ENCODE data around the gene CX3CR1.

The CX3CR1 gene

GRCh38 chr3:39262846-39263245, 17.0 kb downstream of the CX3CR1 start:
- H3K36me3 ChIP-seq (ENCODE audit: insufficient read depth, low read length), result no peaks in the 10 kb centered on the region
- H3K27ac ChIP-seq (ENCODE audit: low read depth, low read length), result no peak overlapping the region
- H3K9ac ChIP-seq (ENCODE audit: low read length), result no peak overlapping the region
- H3K27me3 ChIP-seq (ENCODE audit: control insufficient read depth in 1 of 2, insufficient read depth in 2 of 2, low read length in 2 of 2), result no peaks in the 10 kb centered on the region
- H3K9me3 ChIP-seq (ENCODE audit: low read length), result no peaks in the 10 kb centered on the region
- H3K4me1 ChIP-seq (ENCODE audit: insufficient read depth, low read length), result no peaks in the 10 kb centered on the region
- no peak overlapping the region for H3K4me3 ChIP-seq (ENCODE audit: low read depth in 1 of 2, low read length in 2 of 2)

- H3K27ac ChIP-seq (ENCODE audit: low read depth, low read length), result no peak overlapping the region
- H3K4me1 ChIP-seq (ENCODE audit: insufficient read depth, low read length), result no peaks in the 10 kb centered on the region
- no peaks in the 10 kb centered on the region for H3K9me3 ChIP-seq (ENCODE audit: low read length)
- no peaks in the 10 kb centered on the region for H3K36me3 ChIP-seq (ENCODE audit: insufficient read depth, low read length)
- no peak overlapping the region for H3K9ac ChIP-seq (ENCODE audit: low read length)
- no peak overlapping the region for H3K4me3 ChIP-seq (ENCODE audit: low read depth in 1 of 2, low read length in 2 of 2)
- no peaks in the 10 kb centered on the region for H3K27me3 ChIP-seq (ENCODE audit: control insufficient read depth in 1 of 2, insufficient read depth in 2 of 2, low read length in 2 of 2)
These were observed 18.1 kb downstream of the CX3CR1 start for GRCh38 chr3:39261726-39262125.

GRCh38 chr3:39260957-39261356, 18.9 kb downstream of the CX3CR1 start:
- H3K4me3 ChIP-seq (ENCODE audit: low read depth in 1 of 2, low read length in 2 of 2), result no peak overlapping the region
- H3K9me3 ChIP-seq (ENCODE audit: low read length), result no peaks in the 10 kb centered on the region
- H3K4me1 ChIP-seq (ENCODE audit: insufficient read depth, low read length), result no peaks in the 10 kb centered on the region
- no peak overlapping the region for H3K9ac ChIP-seq (ENCODE audit: low read length)
- no peak overlapping the region for H3K27ac ChIP-seq (ENCODE audit: low read depth, low read length)
- no peaks in the 10 kb centered on the region for H3K27me3 ChIP-seq (ENCODE audit: control insufficient read depth in 1 of 2, insufficient read depth in 2 of 2, low read length in 2 of 2)
- no peaks in the 10 kb centered on the region for H3K36me3 ChIP-seq (ENCODE audit: insufficient read depth, low read length)

- H3K27ac ChIP-seq (ENCODE audit: low read depth, low read length), result no peak overlapping the region
- H3K4me1 ChIP-seq (ENCODE audit: insufficient read depth, low read length), result peaks cover 2% of the 10 kb centered on the region
- no peaks in the 10 kb centered on the region for H3K9me3 ChIP-seq (ENCODE audit: low read length)
- H3K9ac ChIP-seq (ENCODE audit: low read length), result no peak overlapping the region
- no peaks in the 10 kb centered on the region for H3K27me3 ChIP-seq (ENCODE audit: control insufficient read depth in 1 of 2, insufficient read depth in 2 of 2, low read length in 2 of 2)
- H3K36me3 ChIP-seq (ENCODE audit: insufficient read depth, low read length), result no peaks in the 10 kb centered on the region
- no peak overlapping the region for H3K4me3 ChIP-seq (ENCODE audit: low read depth in 1 of 2, low read length in 2 of 2)
These were observed 19.5 kb downstream of the CX3CR1 start for GRCh38 chr3:39260318-39260717.

- H3K36me3 ChIP-seq (ENCODE audit: insufficient read depth, low read length), result no peaks in the 10 kb centered on the region
- H3K4me1 ChIP-seq (ENCODE audit: insufficient read depth, low read length), result peaks cover 8% of the 10 kb centered on the region
- no peaks in the 10 kb centered on the region for H3K9me3 ChIP-seq (ENCODE audit: low read length)
These were observed 24.1 kb downstream of the CX3CR1 start for GRCh38 chr3:39255503-39256325.

GRCh38 chr3:39254806-39255449, 24.9 kb downstream of the CX3CR1 start:
- H3K27ac ChIP-seq (ENCODE audit: low read depth, low read length), result no peak overlapping the region
- peaks cover 14% of the 10 kb centered on the region for H3K4me1 ChIP-seq (ENCODE audit: insufficient read depth, low read length)

More at GRCh38 chr3:39255503-39256325, 24.1 kb downstream of the CX3CR1 start:
- H3K9ac ChIP-seq (ENCODE audit: low read length), result no peak overlapping the region
- no peak overlapping the region for H3K4me3 ChIP-seq (ENCODE audit: low read depth in 1 of 2, low read length in 2 of 2)
- H3K27ac ChIP-seq (ENCODE audit: low read depth, low read length), result no peak overlapping the region
- H3K27me3 ChIP-seq (ENCODE audit: control insufficient read depth in 1 of 2, insufficient read depth in 2 of 2, low read length in 2 of 2), result no peaks in the 10 kb centered on the region

GRCh38 chr3:39251576-39251975, 28.3 kb downstream of the CX3CR1 start:
- Histone ChIP-seq H3K4me1 (ENCODE audit: insufficient read depth, low read length) (peaks cover 26% of the 10 kb centered on the region), H3K9me3 (ENCODE audit: low read length) (no peaks in the 10 kb centered on the region), H3K27me3 (ENCODE audit: control insufficient read depth in 1 of 2, insufficient read depth in 2 of 2, low read length in 2 of 2) (no peaks in the 10 kb centered on the region), H3K9ac (ENCODE audit: low read length) (no peak overlapping the region), H3K36me3 (ENCODE audit: insufficient read depth, low read length) (no peaks in the 10 kb centered on the region), H3K27ac (ENCODE audit: low read depth, low read length) (no peak overlapping the region), H3K4me3 (ENCODE audit: low read depth in 1 of 2, low read length in 2 of 2) (no peak overlapping the region)

More at GRCh38 chr3:39254806-39255449, 24.9 kb downstream of the CX3CR1 start:
- H3K9me3 ChIP-seq (ENCODE audit: low read length), result no peaks in the 10 kb centered on the region
- H3K36me3 ChIP-seq (ENCODE audit: insufficient read depth, low read length), result no peaks in the 10 kb centered on the region
- H3K27me3 ChIP-seq (ENCODE audit: control insufficient read depth in 1 of 2, insufficient read depth in 2 of 2, low read length in 2 of 2), result no peaks in the 10 kb centered on the region
- no peak overlapping the region for H3K9ac ChIP-seq (ENCODE audit: low read length)
- no peak overlapping the region for H3K4me3 ChIP-seq (ENCODE audit: low read depth in 1 of 2, low read length in 2 of 2)

- no peak overlapping the region for H3K9ac ChIP-seq (ENCODE audit: low read length)
- H3K27ac ChIP-seq (ENCODE audit: low read depth, low read length), result no peak overlapping the region
- H3K27me3 ChIP-seq (ENCODE audit: control insufficient read depth in 1 of 2, insufficient read depth in 2 of 2, low read length in 2 of 2), result no peaks in the 10 kb centered on the region
- H3K9me3 ChIP-seq (ENCODE audit: low read length), result no peaks in the 10 kb centered on the region
- peaks cover 23% of the 10 kb centered on the region for H3K4me1 ChIP-seq (ENCODE audit: insufficient read depth, low read length)
- no peak overlapping the region for H3K4me3 ChIP-seq (ENCODE audit: low read depth in 1 of 2, low read length in 2 of 2)
- no peaks in the 10 kb centered on the region for H3K36me3 ChIP-seq (ENCODE audit: insufficient read depth, low read length)
These were observed 29.6 kb downstream of the CX3CR1 start for GRCh38 chr3:39250116-39250747.

- no peaks in the 10 kb centered on the region for H3K27me3 ChIP-seq (ENCODE audit: control insufficient read depth in 1 of 2, insufficient read depth in 2 of 2, low read length in 2 of 2)
- no peaks in the 10 kb centered on the region for H3K9me3 ChIP-seq (ENCODE audit: low read length)
- H3K27ac ChIP-seq (ENCODE audit: low read depth, low read length), result no peak overlapping the region
- H3K4me3 ChIP-seq (ENCODE audit: low read depth in 1 of 2, low read length in 2 of 2), result no peak overlapping the region
- peaks cover 18% of the 10 kb centered on the region for H3K4me1 ChIP-seq (ENCODE audit: insufficient read depth, low read length)
- H3K9ac ChIP-seq (ENCODE audit: low read length), result no peak overlapping the region
- H3K36me3 ChIP-seq (ENCODE audit: insufficient read depth, low read length), result no peaks in the 10 kb centered on the region
These were observed 30.3 kb downstream of the CX3CR1 start for GRCh38 chr3:39249453-39250115.

- no peaks in the 10 kb centered on the region for H3K9me3 ChIP-seq (ENCODE audit: low read length)
- H3K4me1 ChIP-seq (ENCODE audit: insufficient read depth, low read length), result no peaks in the 10 kb centered on the region
- no peak overlapping the region for H3K4me3 ChIP-seq (ENCODE audit: low read depth in 1 of 2, low read length in 2 of 2)
- H3K27me3 ChIP-seq (ENCODE audit: control insufficient read depth in 1 of 2, insufficient read depth in 2 of 2, low read length in 2 of 2), result no peaks in the 10 kb centered on the region
- no peaks in the 10 kb centered on the region for H3K36me3 ChIP-seq (ENCODE audit: insufficient read depth, low read length)
- H3K27ac ChIP-seq (ENCODE audit: low read depth, low read length), result no peak overlapping the region
- no peak overlapping the region for H3K9ac ChIP-seq (ENCODE audit: low read length)
These were observed 38.3 kb downstream of the CX3CR1 start for GRCh38 chr3:39241561-39241960.

GRCh38 chr3:39237027-39237426, 42.8 kb downstream of the CX3CR1 start:
- H3K9ac ChIP-seq (ENCODE audit: low read length), result no peak overlapping the region
- no peaks in the 10 kb centered on the region for H3K4me1 ChIP-seq (ENCODE audit: insufficient read depth, low read length)
- H3K36me3 ChIP-seq (ENCODE audit: insufficient read depth, low read length), result no peaks in the 10 kb centered on the region
- no peaks in the 10 kb centered on the region for H3K27me3 ChIP-seq (ENCODE audit: control insufficient read depth in 1 of 2, insufficient read depth in 2 of 2, low read length in 2 of 2)
- no peaks in the 10 kb centered on the region for H3K9me3 ChIP-seq (ENCODE audit: low read length)
- H3K27ac ChIP-seq (ENCODE audit: low read depth, low read length), result no peak overlapping the region
- no peak overlapping the region for H3K4me3 ChIP-seq (ENCODE audit: low read depth in 1 of 2, low read length in 2 of 2)

Data from muscle layer of colon (tissue), 2 donors.